HEK293 (cell line): ENCODE results near the gene EBI3.

Source experiments
- GLI4 ChIP-seq: fragments of 450-650 bp; formaldehyde crosslinking; IDR thresholded peaks from 2 replicates; pipeline ENCODE4 v1.5.1; 2016; ENCODE audit warnings: missing biosample characterization, missing genetic modification characterization
- RBAK ChIP-seq: fragments of 450-650 bp; formaldehyde crosslinking; IDR thresholded peaks from 2 replicates; pipeline ENCODE4 v1.5.1; 2016; ENCODE audit warnings: missing biosample characterization, missing genetic modification characterization
- SP3 ChIP-seq: fragments of 450-650 bp; formaldehyde crosslinking; IDR thresholded peaks from 2 replicates; pipeline ENCODE4 v1.5.1; 2016; ENCODE audit warnings: missing biosample characterization, missing genetic modification characterization
- SP7 ChIP-seq: fragments of 450-650 bp; formaldehyde crosslinking; IDR thresholded peaks from 2 replicates; pipeline ENCODE4 v1.5.1; 2016; ENCODE audit warnings: missing biosample characterization, missing genetic modification characterization
- TCF7L2 ChIP-seq: IDR thresholded peaks from 2 replicates; pipeline ENCODE4 v1.6.1; 2011; ENCODE audit warnings: low read depth, mild to moderate bottlenecking, inconsistent platforms, low read length, moderate library complexity, borderline replicate concordance
- ZNF132 ChIP-seq: fragments of 450-650 bp; formaldehyde crosslinking; IDR thresholded peaks from 2 replicates; pipeline ENCODE4 v1.5.1; 2017; ENCODE audit warnings: missing biosample characterization, missing genetic modification characterization, borderline replicate concordance
- ZNF133 ChIP-seq: fragments of 450-650 bp; formaldehyde crosslinking; IDR thresholded peaks from 2 replicates; pipeline ENCODE4 v1.5.1; 2016; ENCODE audit warnings: missing biosample characterization, missing genetic modification characterization
- ZNF184 ChIP-seq: fragments of 450-650 bp; IDR thresholded peaks from 2 replicates; pipeline ENCODE4 v1.5.1; 2018; ENCODE audit warnings: missing biosample characterization, mild to moderate bottlenecking, missing genetic modification characterization
- ZNF544 ChIP-seq: fragments of 450-650 bp; formaldehyde crosslinking; IDR thresholded peaks from 2 replicates; pipeline ENCODE4 v1.5.0; 2017; ENCODE audit warnings: missing biosample characterization, missing genetic modification characterization
- ZNF600 ChIP-seq: fragments of 450-650 bp; formaldehyde crosslinking; IDR thresholded peaks from 2 replicates; pipeline ENCODE4 v1.5.1; 2016; ENCODE audit warnings: missing biosample characterization, missing genetic modification characterization
- ZNF707 ChIP-seq: fragments of 450-650 bp; formaldehyde crosslinking; IDR thresholded peaks from 2 replicates; pipeline ENCODE4 v1.5.1; 2016; ENCODE audit warnings: missing biosample characterization, missing genetic modification characterization
- ZNF776 ChIP-seq: fragments of 450-650 bp; formaldehyde crosslinking; IDR thresholded peaks from 2 replicates; pipeline ENCODE4 v1.5.0; 2017; ENCODE audit warnings: missing biosample characterization, missing genetic modification characterization, borderline replicate concordance
- TF ChIP-seq, protein P1 (sequence below): fragments of 450-650 bp; formaldehyde crosslinking; IDR thresholded peaks from 2 replicates; pipeline ENCODE4 v1.5.0; 2017; ENCODE audit warnings: missing biosample characterization, missing genetic modification characterization, borderline replicate concordance
- TF ChIP-seq, protein P2 (sequence below): fragments of 450-650 bp; formaldehyde crosslinking; conservative IDR thresholded peaks from 2 replicates; pipeline ENCODE4 v1.5.1; 2016; ENCODE audit warnings: low read depth, missing biosample characterization, missing genetic modification characterization
- TF ChIP-seq, protein P3 (sequence below): fragments of 450-650 bp; formaldehyde crosslinking; IDR thresholded peaks from 2 replicates; pipeline ENCODE4 v1.5.1; 2016; ENCODE audit warnings: missing biosample characterization, missing genetic modification characterization
- TF ChIP-seq, protein P4 (sequence below): fragments of 450-650 bp; formaldehyde crosslinking; IDR thresholded peaks from 2 replicates; pipeline ENCODE4 v1.5.1; 2017; ENCODE audit warnings: missing biosample characterization, missing genetic modification characterization
- TF ChIP-seq, protein P5 (sequence below): fragments of 450-650 bp; IDR thresholded peaks from 2 replicates; pipeline ENCODE4 v1.5.1; 2018; ENCODE audit warnings: missing biosample characterization, mild to moderate bottlenecking, missing genetic modification characterization
- TF ChIP-seq, protein P6 (sequence below): fragments of 450-650 bp; formaldehyde crosslinking; IDR thresholded peaks from 2 replicates; pipeline ENCODE4 v1.5.1; 2016; ENCODE audit warnings: missing biosample characterization, missing genetic modification characterization
- TF ChIP-seq, protein P7 (sequence below): fragments of 450-650 bp; formaldehyde crosslinking; IDR thresholded peaks from 2 replicates; pipeline ENCODE4 v1.5.1; 2016; ENCODE audit warnings: missing biosample characterization, missing genetic modification characterization
- TF ChIP-seq, protein P8 (sequence below): fragments of 450-650 bp; formaldehyde crosslinking; IDR thresholded peaks from 2 replicates; pipeline ENCODE4 v1.5.1; 2017; ENCODE audit warnings: missing biosample characterization, missing genetic modification characterization

The EBI3 gene

DNA sequence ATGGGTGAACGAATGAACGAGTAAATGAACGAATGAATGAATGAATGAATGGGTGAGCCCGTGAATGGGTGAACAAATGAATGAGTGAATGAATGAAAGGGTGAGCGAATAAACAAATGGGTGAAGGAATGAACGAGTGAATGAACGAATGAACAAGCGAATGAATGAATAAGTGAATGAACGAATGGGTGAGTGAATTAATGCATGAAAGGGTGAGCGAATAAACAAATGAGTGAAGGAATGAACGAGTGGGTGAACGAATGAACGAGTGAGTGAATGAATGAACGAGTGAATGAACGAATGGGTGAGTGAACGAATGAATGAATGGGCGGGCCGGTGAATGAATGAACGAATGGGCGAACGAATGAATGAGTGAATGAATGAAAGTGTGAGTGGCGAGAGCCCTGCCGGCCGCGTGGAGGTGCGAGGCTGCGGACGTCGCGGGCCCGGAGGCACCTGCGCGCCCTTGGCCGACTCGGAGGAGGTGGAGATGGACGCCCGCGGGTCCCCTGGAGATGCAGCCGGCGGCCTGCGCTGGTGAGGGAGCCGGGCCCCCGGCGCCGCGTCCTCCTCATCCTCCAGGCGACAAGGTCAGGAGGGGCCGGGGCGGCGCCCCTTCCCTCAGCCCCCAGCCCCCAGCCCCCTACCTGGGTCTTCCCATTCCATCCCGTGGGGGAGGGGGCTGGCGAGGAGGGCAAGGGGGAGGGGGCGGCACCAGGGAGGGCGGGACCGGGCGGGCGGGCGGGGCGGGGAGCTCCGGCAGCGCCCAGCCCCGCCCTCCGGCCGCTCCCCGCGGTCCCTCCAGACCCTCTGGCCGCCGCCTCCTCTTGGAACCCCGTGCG, 31.5 kb upstream of the EBI3 start (continued):
- TF ChIP-seq, protein P1, sequence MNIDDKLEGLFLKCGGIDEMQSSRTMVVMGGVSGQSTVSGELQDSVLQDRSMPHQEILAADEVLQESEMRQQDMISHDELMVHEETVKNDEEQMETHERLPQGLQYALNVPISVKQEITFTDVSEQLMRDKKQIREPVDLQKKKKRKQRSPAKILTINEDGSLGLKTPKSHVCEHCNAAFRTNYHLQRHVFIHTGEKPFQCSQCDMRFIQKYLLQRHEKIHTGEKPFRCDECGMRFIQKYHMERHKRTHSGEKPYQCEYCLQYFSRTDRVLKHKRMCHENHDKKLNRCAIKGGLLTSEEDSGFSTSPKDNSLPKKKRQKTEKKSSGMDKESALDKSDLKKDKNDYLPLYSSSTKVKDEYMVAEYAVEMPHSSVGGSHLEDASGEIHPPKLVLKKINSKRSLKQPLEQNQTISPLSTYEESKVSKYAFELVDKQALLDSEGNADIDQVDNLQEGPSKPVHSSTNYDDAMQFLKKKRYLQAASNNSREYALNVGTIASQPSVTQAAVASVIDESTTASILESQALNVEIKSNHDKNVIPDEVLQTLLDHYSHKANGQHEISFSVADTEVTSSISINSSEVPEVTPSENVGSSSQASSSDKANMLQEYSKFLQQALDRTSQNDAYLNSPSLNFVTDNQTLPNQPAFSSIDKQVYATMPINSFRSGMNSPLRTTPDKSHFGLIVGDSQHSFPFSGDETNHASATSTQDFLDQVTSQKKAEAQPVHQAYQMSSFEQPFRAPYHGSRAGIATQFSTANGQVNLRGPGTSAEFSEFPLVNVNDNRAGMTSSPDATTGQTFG (tag by site-specific recombination), result no peak
- TF ChIP-seq ZNF707 (no peak; the same call in 1 of the 2 replicates), TCF7L2 (no peak), ZNF184 (no peak), ZNF132 (tag by site-specific recombination) (no peak), ZNF544 (tag by site-specific recombination) (no peak), SP7 (tag by site-specific recombination) (peak; percentile 60), GLI4 (no peak), ZNF600 (no peak), ZNF776 (tag by site-specific recombination) (no peak), RBAK (tag by site-specific recombination) (no peak), ZNF133 (tag by site-specific recombination) (no peak), SP3 (tag by site-specific recombination) (peak; percentile 33)
- TF ChIP-seq, protein P2, sequence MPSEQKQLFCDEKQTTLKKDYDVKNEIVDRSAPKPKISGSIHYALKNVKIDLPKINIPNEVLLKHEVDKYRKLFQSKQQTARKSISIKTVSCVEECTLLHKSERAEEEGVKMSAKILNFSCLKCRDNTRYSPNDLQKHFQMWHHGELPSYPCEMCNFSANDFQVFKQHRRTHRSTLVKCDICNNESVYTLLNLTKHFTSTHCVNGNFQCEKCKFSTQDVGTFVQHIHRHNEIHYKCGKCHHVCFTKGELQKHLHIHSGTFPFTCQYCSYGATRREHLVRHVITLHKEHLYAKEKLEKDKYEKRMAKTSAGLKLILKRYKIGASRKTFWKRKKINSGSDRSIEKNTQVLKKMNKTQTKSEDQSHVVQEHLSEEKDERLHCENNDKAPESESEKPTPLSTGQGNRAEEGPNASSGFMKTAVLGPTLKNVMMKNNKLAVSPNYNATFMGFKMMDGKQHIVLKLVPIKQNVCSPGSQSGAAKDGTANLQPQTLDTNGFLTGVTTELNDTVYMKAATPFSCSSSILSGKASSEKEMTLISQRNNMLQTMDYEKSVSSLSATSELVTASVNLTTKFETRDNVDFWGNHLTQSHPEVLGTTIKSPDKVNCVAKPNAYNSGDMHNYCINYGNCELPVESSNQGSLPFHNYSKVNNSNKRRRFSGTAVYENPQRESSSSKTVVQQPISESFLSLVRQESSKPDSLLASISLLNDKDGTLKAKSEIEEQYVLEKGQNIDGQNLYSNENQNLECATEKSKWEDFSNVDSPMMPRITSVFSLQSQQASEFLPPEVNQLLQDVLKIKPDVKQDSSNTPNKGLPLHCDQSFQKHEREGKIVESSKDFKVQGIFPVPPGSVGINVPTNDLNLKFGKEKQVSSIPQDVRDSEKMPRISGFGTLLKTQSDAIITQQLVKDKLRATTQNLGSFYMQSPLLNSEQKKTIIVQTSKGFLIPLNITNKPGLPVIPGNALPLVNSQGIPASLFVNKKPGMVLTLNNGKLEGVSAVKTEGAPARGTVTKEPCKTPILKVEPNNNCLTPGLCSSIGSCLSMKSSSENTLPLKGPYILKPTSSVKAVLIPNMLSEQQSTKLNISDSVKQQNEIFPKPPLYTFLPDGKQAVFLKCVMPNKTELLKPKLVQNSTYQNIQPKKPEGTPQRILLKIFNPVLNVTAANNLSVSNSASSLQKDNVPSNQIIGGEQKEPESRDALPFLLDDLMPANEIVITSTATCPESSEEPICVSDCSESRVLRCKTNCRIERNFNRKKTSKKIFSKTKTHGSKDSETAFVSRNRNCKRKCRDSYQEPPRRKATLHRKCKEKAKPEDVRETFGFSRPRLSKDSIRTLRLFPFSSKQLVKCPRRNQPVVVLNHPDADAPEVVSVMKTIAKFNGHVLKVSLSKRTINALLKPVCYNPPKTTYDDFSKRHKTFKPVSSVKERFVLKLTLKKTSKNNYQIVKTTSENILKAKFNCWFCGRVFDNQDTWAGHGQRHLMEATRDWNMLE (tag by site-specific recombination), result no peak
- TF ChIP-seq, protein P3, sequence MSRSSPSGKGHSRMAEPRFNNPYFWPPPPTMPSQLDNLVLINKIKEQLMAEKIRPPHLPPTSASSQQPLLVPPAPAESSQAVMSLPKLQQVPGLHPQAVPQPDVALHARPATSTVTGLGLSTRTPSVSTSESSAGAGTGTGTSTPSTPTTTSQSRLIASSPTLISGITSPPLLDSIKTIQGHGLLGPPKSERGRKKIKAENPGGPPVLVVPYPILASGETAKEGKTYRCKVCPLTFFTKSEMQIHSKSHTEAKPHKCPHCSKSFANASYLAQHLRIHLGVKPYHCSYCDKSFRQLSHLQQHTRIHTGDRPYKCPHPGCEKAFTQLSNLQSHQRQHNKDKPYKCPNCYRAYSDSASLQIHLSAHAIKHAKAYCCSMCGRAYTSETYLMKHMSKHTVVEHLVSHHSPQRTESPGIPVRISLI (tag by site-specific recombination), result no peak
- TF ChIP-seq, protein P4, sequence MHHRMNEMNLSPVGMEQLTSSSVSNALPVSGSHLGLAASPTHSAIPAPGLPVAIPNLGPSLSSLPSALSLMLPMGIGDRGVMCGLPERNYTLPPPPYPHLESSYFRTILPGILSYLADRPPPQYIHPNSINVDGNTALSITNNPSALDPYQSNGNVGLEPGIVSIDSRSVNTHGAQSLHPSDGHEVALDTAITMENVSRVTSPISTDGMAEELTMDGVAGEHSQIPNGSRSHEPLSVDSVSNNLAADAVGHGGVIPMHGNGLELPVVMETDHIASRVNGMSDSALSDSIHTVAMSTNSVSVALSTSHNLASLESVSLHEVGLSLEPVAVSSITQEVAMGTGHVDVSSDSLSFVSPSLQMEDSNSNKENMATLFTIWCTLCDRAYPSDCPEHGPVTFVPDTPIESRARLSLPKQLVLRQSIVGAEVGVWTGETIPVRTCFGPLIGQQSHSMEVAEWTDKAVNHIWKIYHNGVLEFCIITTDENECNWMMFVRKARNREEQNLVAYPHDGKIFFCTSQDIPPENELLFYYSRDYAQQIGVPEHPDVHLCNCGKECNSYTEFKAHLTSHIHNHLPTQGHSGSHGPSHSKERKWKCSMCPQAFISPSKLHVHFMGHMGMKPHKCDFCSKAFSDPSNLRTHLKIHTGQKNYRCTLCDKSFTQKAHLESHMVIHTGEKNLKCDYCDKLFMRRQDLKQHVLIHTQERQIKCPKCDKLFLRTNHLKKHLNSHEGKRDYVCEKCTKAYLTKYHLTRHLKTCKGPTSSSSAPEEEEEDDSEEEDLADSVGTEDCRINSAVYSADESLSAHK, result no peak
- TF ChIP-seq, protein P5, sequence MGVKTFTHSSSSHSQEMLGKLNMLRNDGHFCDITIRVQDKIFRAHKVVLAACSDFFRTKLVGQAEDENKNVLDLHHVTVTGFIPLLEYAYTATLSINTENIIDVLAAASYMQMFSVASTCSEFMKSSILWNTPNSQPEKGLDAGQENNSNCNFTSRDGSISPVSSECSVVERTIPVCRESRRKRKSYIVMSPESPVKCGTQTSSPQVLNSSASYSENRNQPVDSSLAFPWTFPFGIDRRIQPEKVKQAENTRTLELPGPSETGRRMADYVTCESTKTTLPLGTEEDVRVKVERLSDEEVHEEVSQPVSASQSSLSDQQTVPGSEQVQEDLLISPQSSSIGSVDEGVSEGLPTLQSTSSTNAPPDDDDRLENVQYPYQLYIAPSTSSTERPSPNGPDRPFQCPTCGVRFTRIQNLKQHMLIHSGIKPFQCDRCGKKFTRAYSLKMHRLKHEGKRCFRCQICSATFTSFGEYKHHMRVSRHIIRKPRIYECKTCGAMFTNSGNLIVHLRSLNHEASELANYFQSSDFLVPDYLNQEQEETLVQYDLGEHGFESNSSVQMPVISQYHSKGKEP, result no peak
- TF ChIP-seq, protein P6, sequence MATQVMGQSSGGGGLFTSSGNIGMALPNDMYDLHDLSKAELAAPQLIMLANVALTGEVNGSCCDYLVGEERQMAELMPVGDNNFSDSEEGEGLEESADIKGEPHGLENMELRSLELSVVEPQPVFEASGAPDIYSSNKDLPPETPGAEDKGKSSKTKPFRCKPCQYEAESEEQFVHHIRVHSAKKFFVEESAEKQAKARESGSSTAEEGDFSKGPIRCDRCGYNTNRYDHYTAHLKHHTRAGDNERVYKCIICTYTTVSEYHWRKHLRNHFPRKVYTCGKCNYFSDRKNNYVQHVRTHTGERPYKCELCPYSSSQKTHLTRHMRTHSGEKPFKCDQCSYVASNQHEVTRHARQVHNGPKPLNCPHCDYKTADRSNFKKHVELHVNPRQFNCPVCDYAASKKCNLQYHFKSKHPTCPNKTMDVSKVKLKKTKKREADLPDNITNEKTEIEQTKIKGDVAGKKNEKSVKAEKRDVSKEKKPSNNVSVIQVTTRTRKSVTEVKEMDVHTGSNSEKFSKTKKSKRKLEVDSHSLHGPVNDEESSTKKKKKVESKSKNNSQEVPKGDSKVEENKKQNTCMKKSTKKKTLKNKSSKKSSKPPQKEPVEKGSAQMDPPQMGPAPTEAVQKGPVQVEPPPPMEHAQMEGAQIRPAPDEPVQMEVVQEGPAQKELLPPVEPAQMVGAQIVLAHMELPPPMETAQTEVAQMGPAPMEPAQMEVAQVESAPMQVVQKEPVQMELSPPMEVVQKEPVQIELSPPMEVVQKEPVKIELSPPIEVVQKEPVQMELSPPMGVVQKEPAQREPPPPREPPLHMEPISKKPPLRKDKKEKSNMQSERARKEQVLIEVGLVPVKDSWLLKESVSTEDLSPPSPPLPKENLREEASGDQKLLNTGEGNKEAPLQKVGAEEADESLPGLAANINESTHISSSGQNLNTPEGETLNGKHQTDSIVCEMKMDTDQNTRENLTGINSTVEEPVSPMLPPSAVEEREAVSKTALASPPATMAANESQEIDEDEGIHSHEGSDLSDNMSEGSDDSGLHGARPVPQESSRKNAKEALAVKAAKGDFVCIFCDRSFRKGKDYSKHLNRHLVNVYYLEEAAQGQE, result no peak
- TF ChIP-seq, protein P7, sequence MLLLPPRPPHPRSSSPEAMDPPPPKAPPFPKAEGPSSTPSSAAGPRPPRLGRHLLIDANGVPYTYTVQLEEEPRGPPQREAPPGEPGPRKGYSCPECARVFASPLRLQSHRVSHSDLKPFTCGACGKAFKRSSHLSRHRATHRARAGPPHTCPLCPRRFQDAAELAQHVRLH (tag by site-specific recombination), result peak; percentile 89; the same call in 1 of the 2 replicates
- TF ChIP-seq, protein P8, sequence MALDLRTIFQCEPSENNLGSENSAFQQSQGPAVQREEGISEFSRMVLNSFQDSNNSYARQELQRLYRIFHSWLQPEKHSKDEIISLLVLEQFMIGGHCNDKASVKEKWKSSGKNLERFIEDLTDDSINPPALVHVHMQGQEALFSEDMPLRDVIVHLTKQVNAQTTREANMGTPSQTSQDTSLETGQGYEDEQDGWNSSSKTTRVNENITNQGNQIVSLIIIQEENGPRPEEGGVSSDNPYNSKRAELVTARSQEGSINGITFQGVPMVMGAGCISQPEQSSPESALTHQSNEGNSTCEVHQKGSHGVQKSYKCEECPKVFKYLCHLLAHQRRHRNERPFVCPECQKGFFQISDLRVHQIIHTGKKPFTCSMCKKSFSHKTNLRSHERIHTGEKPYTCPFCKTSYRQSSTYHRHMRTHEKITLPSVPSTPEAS (tag by site-specific recombination), result no peak
